GM18520 (cell line): Measurements from ENCODE around the gene TRIM3.

Source experiments
- ATAC-seq: cut with Tn5 transposase; IDR thresholded peaks from one replicate; pipeline ENCODE4 v1.9.1; 2021; ENCODE audit not compliant: unreplicated experiment

The TRIM3 gene

DNA sequence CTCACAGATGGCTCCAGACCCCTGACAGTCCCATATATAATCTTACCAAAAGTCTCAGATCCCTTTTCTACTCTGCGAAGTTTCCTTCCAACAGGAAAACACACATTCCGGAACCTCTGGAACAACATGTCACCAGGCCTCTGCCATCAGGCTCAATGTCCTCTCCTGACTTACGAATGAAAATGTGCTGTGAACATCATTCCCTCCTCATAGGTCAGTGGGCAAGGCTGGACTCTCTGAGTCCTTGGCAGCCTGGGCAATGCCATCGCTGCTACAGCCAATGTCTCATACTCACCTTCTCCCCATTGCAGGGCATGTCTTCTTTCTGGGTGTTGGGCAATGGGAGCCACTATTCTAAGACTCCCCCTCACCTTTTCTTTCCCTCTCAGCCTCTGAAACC lies 31.3 kb downstream of the TRIM3 start:
- ATAC-seq, result no peak

- no peak for ATAC-seq
Observed at GRCh38 chr11:6440906-6441358, 32.8 kb downstream of the TRIM3 start, which contains the start of gene HPX. TSS of gene HPX (minus strand) at chr11:6440987. CDS start at chr11:6440963, 24 bp downstream.

DNA sequence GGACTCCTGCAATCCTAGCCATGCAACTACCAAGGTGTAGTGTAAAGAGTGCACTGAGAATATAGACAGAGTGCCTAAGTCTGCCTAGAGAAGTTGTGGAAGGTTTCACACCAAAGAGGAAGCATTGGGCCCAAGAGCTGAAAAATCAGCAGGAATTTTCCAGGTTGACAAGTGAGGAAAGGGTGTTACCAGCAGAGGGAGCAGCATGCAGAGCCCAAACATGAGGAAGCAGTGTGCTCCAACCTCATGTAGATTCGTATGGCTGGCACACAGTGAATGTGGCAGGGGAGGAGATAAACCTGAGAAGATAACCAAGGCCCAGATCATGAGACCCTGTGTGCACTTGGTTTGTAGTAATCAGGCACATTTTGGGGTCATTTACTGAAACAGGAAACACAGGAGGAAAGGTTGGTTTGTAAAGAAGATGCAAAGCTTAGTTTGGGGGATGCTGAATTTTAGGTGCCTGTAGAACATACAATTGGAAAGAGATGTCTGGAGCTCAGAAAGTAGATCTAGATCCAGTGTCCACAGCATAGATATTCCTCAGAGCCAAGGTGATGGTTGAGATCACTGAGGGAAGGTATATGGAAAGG lies 34.7 kb downstream of the TRIM3 start:
- ATAC-seq, result no peak

DNA sequence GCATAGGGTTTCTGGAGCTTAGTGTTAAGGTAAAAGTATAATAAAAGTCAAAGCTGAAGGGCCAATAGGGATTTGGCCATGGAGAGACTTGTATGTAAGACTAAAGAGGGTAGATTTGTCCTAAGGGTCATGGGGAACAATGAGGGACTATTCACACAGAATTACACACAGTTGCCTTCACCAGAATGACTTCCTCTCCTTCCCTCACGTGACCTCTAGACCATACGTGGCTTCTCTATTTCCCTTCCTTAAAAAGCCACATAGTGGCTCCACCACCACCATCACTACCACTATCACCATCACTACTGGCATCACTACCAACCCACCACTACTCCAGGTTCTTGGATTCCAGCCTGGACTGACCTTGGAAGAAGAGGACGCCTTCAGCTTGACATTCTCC lies 35.7 kb downstream of the TRIM3 start:
- ATAC-seq, result no peak

GRCh38 chr11:6437423-6437822 lies 36.3 kb downstream of the TRIM3 start:
- no peak for ATAC-seq

- no peak for ATAC-seq
Observed at GRCh38 chr11:6433998-6434660, 39.6 kb downstream of the TRIM3 start.

DNA sequence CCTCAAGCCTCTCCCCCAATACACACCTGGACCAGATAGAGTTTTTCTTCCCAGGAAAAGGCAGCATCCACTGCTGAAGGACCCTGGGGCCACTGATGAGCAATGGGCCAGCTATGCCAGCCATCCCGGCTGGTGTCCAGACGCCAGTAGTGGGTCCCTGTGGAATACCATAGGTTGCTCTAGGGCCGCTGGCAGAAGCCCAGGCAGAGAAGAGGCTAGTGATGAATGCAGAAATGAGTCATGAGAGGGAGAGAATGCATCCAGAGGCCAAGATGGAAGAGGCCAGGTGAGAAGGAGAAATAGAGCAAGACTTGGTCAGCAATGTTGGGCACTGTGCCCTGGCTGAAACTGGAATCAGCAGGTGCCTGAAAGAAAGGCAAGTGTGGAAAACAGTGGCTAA lies 41.9 kb downstream of the TRIM3 start:
- no peak for ATAC-seq

DNA sequence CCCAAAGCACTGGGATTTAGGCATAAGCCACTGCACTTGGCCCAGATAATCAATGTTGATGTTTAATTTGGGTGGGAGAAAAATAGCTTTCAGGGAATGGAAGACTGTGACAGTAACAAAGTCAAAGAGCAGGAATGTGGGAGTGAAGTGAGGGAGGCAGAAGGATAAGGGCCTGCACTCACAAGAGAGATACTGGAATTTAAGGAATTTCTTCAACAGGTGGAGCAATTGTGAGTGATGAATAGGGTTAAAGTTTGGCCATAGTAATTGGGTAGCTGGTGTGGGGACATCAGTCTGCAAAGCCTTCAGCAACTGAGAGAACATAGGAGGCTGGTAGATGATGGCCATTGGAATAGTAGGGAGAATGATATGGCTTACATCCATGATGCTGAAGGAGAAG lies 46.2 kb downstream of the TRIM3 start:
- no peak for ATAC-seq

- ATAC-seq, result no peak
Observed at GRCh38 chr11:6420677-6421076, 53.1 kb downstream of the TRIM3 start.

GRCh38 chr11:6419009-6419631 lies 54.6 kb downstream of the TRIM3 start, which contains the start of gene APBB1:
TSS of gene APBB1 (minus strand) at chr11:6419094. CDS start at chr11:6411347, 7,747 bp downstream.
- no peak for ATAC-seq

- no peak for ATAC-seq
Observed at GRCh38 chr11:6418557-6419008, 55.2 kb downstream of the TRIM3 start.

DNA sequence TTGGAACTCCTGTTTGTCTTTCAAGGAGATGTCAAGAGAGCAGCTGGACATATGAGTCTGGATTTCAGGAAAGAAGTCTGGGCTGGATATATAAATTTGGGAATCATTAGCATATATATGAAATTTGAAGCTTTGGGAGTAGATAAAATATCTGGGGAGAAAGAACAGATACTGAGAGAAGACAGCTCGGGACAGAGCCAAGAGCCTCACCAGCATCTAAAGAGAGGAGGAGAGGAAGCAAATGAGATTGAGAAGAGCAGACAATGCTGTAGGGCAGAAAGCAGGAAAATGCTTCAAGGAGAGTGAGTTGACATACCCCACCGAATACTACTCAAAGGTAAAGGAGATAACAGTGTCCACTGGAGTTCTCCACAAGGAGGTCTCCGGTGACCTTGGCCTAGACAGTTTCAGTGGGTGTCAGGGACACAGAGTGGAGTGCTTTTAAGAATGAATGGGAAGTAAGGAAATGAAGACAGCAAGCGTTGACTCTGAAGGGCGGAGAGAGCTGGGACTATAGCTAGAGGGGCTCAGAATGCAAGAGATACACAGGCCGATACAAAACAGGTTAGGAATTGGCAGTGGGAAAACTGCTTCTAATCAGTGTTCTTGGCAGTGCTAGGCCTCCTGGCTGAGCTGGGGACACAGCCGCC lies 55.7 kb downstream of the TRIM3 start:
- ATAC-seq, result no peak

GRCh38 chr11:6415797-6416196 lies 57.9 kb downstream of the TRIM3 start:
- no peak for ATAC-seq

- no peak for ATAC-seq
Observed at GRCh38 chr11:6414874-6415328, 58.8 kb downstream of the TRIM3 start.

GRCh38 chr11:6413791-6414201 lies 59.9 kb downstream of the TRIM3 start:
- no peak for ATAC-seq

DNA sequence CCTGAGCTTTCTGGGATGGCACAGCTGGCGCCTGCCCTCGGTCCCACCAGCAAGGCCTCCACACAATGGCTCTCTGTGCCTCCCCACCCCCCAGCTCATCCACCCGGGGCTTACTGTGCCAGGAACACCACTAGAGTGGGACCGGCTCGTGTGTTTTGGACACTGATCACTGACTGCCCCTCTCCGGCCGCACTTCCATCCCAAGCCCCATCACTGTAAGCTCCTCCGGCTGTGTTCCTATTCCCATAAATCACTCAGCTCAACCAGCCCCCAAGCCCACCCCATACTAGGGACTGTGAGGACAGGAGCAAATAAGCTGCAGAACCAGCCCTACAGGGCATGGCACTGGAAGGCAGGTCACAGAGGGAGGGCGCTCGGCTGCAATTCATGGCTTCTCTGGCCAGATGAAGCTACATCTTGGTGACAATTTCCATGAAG lies 62.1 kb downstream of the TRIM3 start:
- ATAC-seq, result no peak

DNA sequence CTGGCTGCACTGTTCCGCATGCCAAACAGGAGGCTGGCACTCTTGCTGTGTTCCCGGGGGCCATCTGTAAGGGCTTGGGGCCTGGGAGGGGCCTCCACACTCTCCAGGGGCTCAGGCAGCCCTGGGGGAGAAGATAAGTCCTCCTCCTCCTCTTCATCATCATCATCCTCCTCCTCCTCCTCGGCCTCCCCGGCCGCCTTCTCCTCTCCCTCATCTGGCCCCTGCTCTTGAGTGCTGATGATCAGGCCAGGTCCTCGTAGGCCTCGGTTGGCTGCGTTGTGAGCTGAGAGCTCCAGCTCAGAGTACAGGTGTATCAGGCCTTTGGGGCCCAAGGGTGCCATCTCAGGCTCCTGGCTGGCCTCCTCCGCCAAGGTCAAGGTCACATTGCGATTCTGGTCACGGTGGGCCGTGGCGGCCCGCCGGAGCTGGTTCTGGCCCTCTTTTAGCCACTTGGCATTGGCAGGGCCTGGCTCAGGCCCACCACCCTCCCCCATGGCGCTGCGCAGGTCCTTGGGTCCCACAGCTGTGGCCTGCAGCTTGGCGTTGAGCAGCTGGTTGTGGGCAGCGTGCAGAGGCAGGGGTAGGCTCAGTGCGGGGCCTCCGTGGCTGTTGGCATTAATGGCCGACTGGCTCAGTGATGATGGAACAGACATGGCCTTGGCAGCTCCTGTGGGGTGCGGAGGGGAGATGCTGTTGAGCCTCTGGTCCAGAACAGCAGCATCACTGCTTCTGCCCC lies 62.9 kb downstream of the TRIM3 start:
- ATAC-seq, result no peak

GRCh38 chr11:6406370-6406769 lies 67.4 kb downstream of the TRIM3 start:
- no peak for ATAC-seq

GRCh38 chr11:6405846-6406245 lies 67.9 kb downstream of the TRIM3 start:
- ATAC-seq, result no peak

- no peak for ATAC-seq
Observed at GRCh38 chr11:6405052-6405667, 68.6 kb downstream of the TRIM3 start.
